Mesendoderm (in vitro differentiated cells): Measurements from ENCODE around the gene PLB1.

Experiments
- DNase-seq: peaks from one replicate; pipeline ENCODE4 v3.0.0; 2013
- H2AK5ac ChIP-seq: 2 replicates; pipeline ENCODE4 v1.6.1; 2013; ENCODE audit warnings: low read length, inconsistent platforms
- H2BK120ac ChIP-seq: 2 replicates; pipeline ENCODE4 v1.6.1; 2013; ENCODE audit warnings: low read depth, mild to moderate bottlenecking, low read length, moderate library complexity, mixed read lengths
- H2BK15ac ChIP-seq: replicated peaks from 2 replicates; pipeline ENCODE4 v1.6.1; 2013; ENCODE audit warnings: low read depth, mild to moderate bottlenecking, moderate library complexity
- H2BK5ac ChIP-seq: 2 replicates; pipeline ENCODE4 v1.6.1; 2013; ENCODE audit warnings: low read length, inconsistent platforms
- H3K18ac ChIP-seq: 2 replicates; pipeline ENCODE4 v1.6.1; 2013; ENCODE audit warnings: mild to moderate bottlenecking, low read length, mixed read lengths
- H3K23ac ChIP-seq: one replicate; pipeline ENCODE4 v1.6.1; 2013; ENCODE audit warnings: low read length
- H3K27ac ChIP-seq: 2 replicates; pipeline ENCODE4 v1.5.1; 2013; ENCODE audit warnings: low read depth, mild to moderate bottlenecking, inconsistent platforms, low read length, moderate library complexity
- H3K27me3 ChIP-seq: 2 replicates; pipeline ENCODE4 v1.6.1; 2013; ENCODE audit warnings: low read length, control low read depth, mild to moderate bottlenecking, inconsistent platforms; ENCODE audit not compliant: insufficient read depth, poor library complexity
- H3K36me3 ChIP-seq: 2 replicates; pipeline ENCODE4 v1.6.1; 2013; ENCODE audit warnings: low read length, inconsistent platforms; ENCODE audit not compliant: control insufficient read depth, insufficient read depth
- H3K4ac ChIP-seq: one replicate; pipeline ENCODE4 v1.6.1; 2013; ENCODE audit warnings: low read depth, mild to moderate bottlenecking, low read length, moderate library complexity
- H3K4me1 ChIP-seq: 2 replicates; pipeline ENCODE4 v1.6.1; 2013; ENCODE audit warnings: low read depth, low read length, inconsistent platforms; ENCODE audit not compliant: control insufficient read depth
- H3K4me2 ChIP-seq: 2 replicates; pipeline ENCODE4 v1.6.1; 2013; ENCODE audit warnings: low read length
- H3K4me3 ChIP-seq: 2 replicates; pipeline ENCODE4 v1.5.1; 2013; ENCODE audit warnings: mild to moderate bottlenecking, low read length
- H3K56ac ChIP-seq: one replicate; pipeline ENCODE4 v1.6.1; 2013; ENCODE audit warnings: low read length
- H3K79me1 ChIP-seq: 2 replicates; pipeline ENCODE4 v1.6.1; 2013; ENCODE audit warnings: low read length, inconsistent platforms
- H3K79me2 ChIP-seq: 2 replicates; pipeline ENCODE4 v1.6.1; 2013; ENCODE audit warnings: mild to moderate bottlenecking, low read length; ENCODE audit not compliant: control insufficient read depth, insufficient read depth
- H3K9ac ChIP-seq: 2 replicates; pipeline ENCODE4 v1.6.1; 2013; ENCODE audit warnings: low read length, inconsistent platforms
- H4K5ac ChIP-seq: one replicate; pipeline ENCODE4 v1.6.1; 2013; ENCODE audit warnings: low read length
- H4K8ac ChIP-seq: one replicate; pipeline ENCODE4 v1.6.1; 2013; ENCODE audit warnings: low read depth, mild to moderate bottlenecking, control low read depth, low read length, moderate library complexity
- whole genome bisulfite sequencing: extraction: QIAGEN DNeasy Blood & Tissue Kit; methylation state at CpG from one replicate; pipeline ENCODE4 v1.1.7; 2013; ENCODE audit warnings: low lambda C conversion rate, missing lambda C conversion rate; ENCODE audit not compliant: insufficient coverage; ENCODE audit errors: extremely low coverage; 5-methylcytosine and 5-hydroxymethylcytosine counted together

PLB1 gene

GRCh38 chr2:28532399-28532798 is 36.5 kb downstream of the PLB1 start:
- no CpG with 5 or more reads among the region's 5 CpGs for WGBS
- Histone ChIP-seq H3K18ac (no peak overlapping the region), H3K4me2 (no peak overlapping the region), H2AK5ac (no peak overlapping the region), H3K79me2 (no peaks in the 10 kb centered on the region), H3K4me3 (no peak overlapping the region), H3K79me1 (no peaks in the 10 kb centered on the region), H3K36me3 (no peaks in the 10 kb centered on the region), H3K4me1 (no peaks in the 10 kb centered on the region), H3K27ac (no peak overlapping the region), H3K4ac (no peak overlapping the region), H4K5ac (no peak overlapping the region), H2BK120ac (no peak overlapping the region), H3K9ac (no peak overlapping the region), H3K23ac (no peak overlapping the region), H2BK15ac (no peak overlapping the region), H4K8ac (no peak overlapping the region), H3K27me3 (no peaks in the 10 kb centered on the region), H2BK5ac (no peak overlapping the region), H3K56ac (no peak overlapping the region)
- DNase-seq = no peak

GRCh38 chr2:28533044-28533680 is 37.3 kb downstream of the PLB1 start:
- no peak overlapping the region for H3K56ac ChIP-seq
- DNase-seq = no peak
- no peak overlapping the region for H2BK15ac ChIP-seq
- H4K8ac ChIP-seq = no peak overlapping the region
- no peaks in the 10 kb centered on the region for H3K27me3 ChIP-seq
- no peaks in the 10 kb centered on the region for H3K79me1 ChIP-seq
- no peak overlapping the region for H3K23ac ChIP-seq
- H3K4me2 ChIP-seq = no peak overlapping the region
- no peak overlapping the region for H2BK120ac ChIP-seq
- WGBS = no CpG with 5 or more reads among the region's 6 CpGs
- H2AK5ac ChIP-seq = no peak overlapping the region
- H3K27ac ChIP-seq = no peak overlapping the region
- no peaks in the 10 kb centered on the region for H3K4me1 ChIP-seq
- no peaks in the 10 kb centered on the region for H3K36me3 ChIP-seq
- H3K9ac ChIP-seq = no peak overlapping the region
- H3K79me2 ChIP-seq = no peaks in the 10 kb centered on the region
- H4K5ac ChIP-seq = no peak overlapping the region
- no peak overlapping the region for H2BK5ac ChIP-seq
- no peak overlapping the region for H3K4me3 ChIP-seq
- H3K4ac ChIP-seq = no peak overlapping the region
- H3K18ac ChIP-seq = no peak overlapping the region

GRCh38 chr2:28534817-28535216 is 39.0 kb downstream of the PLB1 start:
- Histone ChIP-seq H3K4ac (no peak overlapping the region), H4K8ac (no peak overlapping the region), H3K79me1 (no peaks in the 10 kb centered on the region), H3K27me3 (no peaks in the 10 kb centered on the region), H2BK5ac (no peak overlapping the region), H3K4me2 (no peak overlapping the region), H3K23ac (no peak overlapping the region), H3K36me3 (no peaks in the 10 kb centered on the region), H2AK5ac (no peak overlapping the region), H4K5ac (no peak overlapping the region), H3K9ac (no peak overlapping the region), H3K27ac (no peak overlapping the region), H3K79me2 (no peaks in the 10 kb centered on the region), H2BK15ac (no peak overlapping the region), H2BK120ac (no peak overlapping the region), H3K18ac (no peak overlapping the region), H3K4me3 (no peak overlapping the region), H3K4me1 (no peaks in the 10 kb centered on the region), H3K56ac (no peak overlapping the region)
- WGBS = no CpG with 5 or more reads among the region's 2 CpGs
- no peak for DNase-seq

DNA sequence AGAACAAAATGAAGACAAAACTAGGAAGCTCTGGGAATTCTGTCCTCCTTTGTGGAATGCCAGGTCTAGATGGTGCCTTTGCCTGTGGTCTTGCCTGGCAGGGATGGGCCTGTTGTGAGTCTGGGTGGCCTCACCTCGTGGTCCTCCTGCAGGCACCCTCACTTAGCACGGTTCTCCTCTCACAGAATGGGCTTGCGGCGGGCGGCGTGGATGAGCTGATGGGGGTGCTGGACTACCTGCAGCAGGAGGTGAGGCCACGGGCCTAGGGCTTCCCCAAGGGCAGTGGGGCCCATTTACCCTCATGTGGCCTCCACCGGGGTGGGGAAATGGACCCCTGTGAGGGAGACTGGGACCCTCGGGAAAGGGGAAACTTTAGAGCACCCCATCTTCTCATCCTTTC is 42.3 kb downstream of the PLB1 start:
- WGBS = no CpG with 5 or more reads among the region's 9 CpGs
- no peak overlapping the region for H2BK120ac ChIP-seq
- no peaks in the 10 kb centered on the region for H3K4me1 ChIP-seq
- no peaks in the 10 kb centered on the region for H3K79me1 ChIP-seq
- H3K79me2 ChIP-seq = no peaks in the 10 kb centered on the region
- no peak overlapping the region for H3K4me3 ChIP-seq
- no peak overlapping the region for H2AK5ac ChIP-seq
- H3K4me2 ChIP-seq = no peak overlapping the region
- no peak overlapping the region for H2BK5ac ChIP-seq
- H3K56ac ChIP-seq = no peak overlapping the region
- H2BK15ac ChIP-seq = no peak overlapping the region
- no peak overlapping the region for H4K8ac ChIP-seq
- no peaks in the 10 kb centered on the region for H3K27me3 ChIP-seq
- no peak overlapping the region for H4K5ac ChIP-seq
- H3K36me3 ChIP-seq = no peaks in the 10 kb centered on the region
- no peak overlapping the region for H3K27ac ChIP-seq
- no peak for DNase-seq
- no peak overlapping the region for H3K9ac ChIP-seq
- no peak overlapping the region for H3K4ac ChIP-seq
- no peak overlapping the region for H3K23ac ChIP-seq
- H3K18ac ChIP-seq = no peak overlapping the region

DNA sequence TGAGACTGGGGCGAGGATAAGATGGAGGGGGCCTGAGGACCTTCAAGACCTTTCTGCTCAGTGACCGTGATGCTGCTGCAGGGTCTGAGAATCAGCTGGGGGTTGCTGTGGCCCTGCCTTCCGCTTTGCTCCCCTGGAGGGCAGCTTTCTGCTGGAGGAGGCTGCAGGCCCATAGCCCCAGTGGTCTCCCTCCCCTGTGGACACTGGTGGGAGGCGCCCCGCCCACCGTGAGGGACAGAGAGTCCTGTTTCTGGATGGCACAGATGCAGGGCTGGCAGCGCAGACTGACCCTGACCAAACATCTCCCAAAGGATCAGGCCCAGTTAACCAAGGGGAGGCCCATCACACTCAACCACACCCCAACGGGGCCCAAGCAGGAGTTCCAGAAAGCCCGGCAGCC is 42.8 kb downstream of the PLB1 start:
- Histone ChIP-seq H3K4me3 (no peak overlapping the region), H3K27ac (no peak overlapping the region), H3K9ac (no peak overlapping the region), H4K5ac (no peak overlapping the region), H3K18ac (no peak overlapping the region), H2BK15ac (no peak overlapping the region), H2BK120ac (no peak overlapping the region), H4K8ac (no peak overlapping the region), H3K4ac (no peak overlapping the region), H3K27me3 (no peaks in the 10 kb centered on the region), H2BK5ac (no peak overlapping the region), H3K23ac (no peak overlapping the region), H3K4me1 (peaks cover 4% of the 10 kb centered on the region), H3K79me2 (no peaks in the 10 kb centered on the region), H3K79me1 (no peaks in the 10 kb centered on the region), H3K56ac (no peak overlapping the region), H3K36me3 (no peaks in the 10 kb centered on the region), H2AK5ac (no peak overlapping the region), H3K4me2 (no peak overlapping the region)
- no peak for DNase-seq
- WGBS = no CpG with 5 or more reads among the region's 9 CpGs

DNA sequence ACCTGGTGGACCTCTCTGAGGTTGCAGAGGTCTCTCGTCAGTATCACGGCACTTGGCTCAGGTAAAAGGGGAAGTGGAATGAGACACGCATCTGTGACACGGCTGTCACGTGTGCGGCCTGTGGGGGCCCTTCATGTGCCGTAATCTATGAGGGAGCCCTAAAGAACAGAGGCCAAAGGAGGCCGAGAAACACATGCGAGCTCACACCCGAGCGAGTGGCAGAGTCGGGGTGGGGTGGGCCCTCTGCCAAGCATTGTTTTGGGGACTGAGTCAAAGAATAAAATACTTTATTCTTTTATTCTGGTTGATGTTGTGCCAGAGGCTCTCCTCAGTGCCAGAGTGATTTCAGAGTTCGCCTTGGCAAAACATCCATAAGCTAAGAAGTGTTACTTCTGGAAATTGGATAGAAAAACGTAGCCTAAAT is 43.3 kb downstream of the PLB1 start:
- DNase-seq = no peak
- no peak overlapping the region for H3K4me2 ChIP-seq

More for the DNA sequence above, 43.3 kb downstream of the PLB1 start:
- Histone ChIP-seq H2BK120ac (no peak overlapping the region), H4K8ac (no peak overlapping the region), H3K36me3 (no peaks in the 10 kb centered on the region), H3K27ac (no peak overlapping the region), H3K23ac (no peak overlapping the region), H2BK5ac (no peak overlapping the region), H3K79me1 (no peaks in the 10 kb centered on the region), H3K27me3 (no peaks in the 10 kb centered on the region), H3K79me2 (no peaks in the 10 kb centered on the region), H3K9ac (no peak overlapping the region), H3K4ac (no peak overlapping the region), H4K5ac (no peak overlapping the region), H3K18ac (no peak overlapping the region), H3K4me1 (peaks cover 9% of the 10 kb centered on the region), H2AK5ac (no peak overlapping the region), H2BK15ac (no peak overlapping the region), H3K4me3 (no peak overlapping the region), H3K56ac (no peak overlapping the region)
- no CpG with 5 or more reads among the region's 14 CpGs for WGBS
